ENCODE measurements around the gene MRPL16. TPM values are rescaled to one million over a fixed set of nuclear protein-coding genes. Genes with fewer than 3 reads are reported as not detected.

The MRPL16 gene
- total RNA-seq, 1 donor from 2014 or later: 36.4 TPM

GRCh38 chr11:59842316-59842715 is 31.7 kb upstream of the MRPL16 start:
- H3K27ac Mint-ChIP-seq (ENCODE audit: unreplicated experiment): no peak overlapping the region
- no peaks in the 10 kb centered on the region for H3K4me1 Mint-ChIP-seq (ENCODE audit: low read depth, unreplicated experiment)
- TF ChIP-seq CTCF (IDR thresholded peaks at IDR 0.05; ENCODE audit: partially characterized antibody, unreplicated experiment): no peak
- H3K9me3 Mint-ChIP-seq (ENCODE audit: unreplicated experiment): no peaks in the 10 kb centered on the region
- no peaks in the 10 kb centered on the region for H3K27me3 Mint-ChIP-seq (ENCODE audit: unreplicated experiment)
- DNase-seq: no peak
- no peaks in the 10 kb centered on the region for H3K36me3 Mint-ChIP-seq (ENCODE audit: unreplicated experiment)
- H3K4me3 Mint-ChIP-seq (ENCODE audit: unreplicated experiment): no peak overlapping the region

- H3K4me3 Mint-ChIP-seq (ENCODE audit: unreplicated experiment): no peak overlapping the region
- no peaks in the 10 kb centered on the region for H3K36me3 Mint-ChIP-seq (ENCODE audit: unreplicated experiment)
- no peaks in the 10 kb centered on the region for H3K4me1 Mint-ChIP-seq (ENCODE audit: low read depth, unreplicated experiment)
- H3K9me3 Mint-ChIP-seq (ENCODE audit: unreplicated experiment): no peaks in the 10 kb centered on the region
- TF ChIP-seq CTCF (IDR thresholded peaks at IDR 0.05; ENCODE audit: partially characterized antibody, unreplicated experiment): no peak
- H3K27me3 Mint-ChIP-seq (ENCODE audit: unreplicated experiment): no peaks in the 10 kb centered on the region
- DNase-seq: no peak
- no peak overlapping the region for H3K27ac Mint-ChIP-seq (ENCODE audit: unreplicated experiment)
Measured at GRCh38 chr11:59841514-59841913, 30.9 kb upstream of the MRPL16 start.

GRCh38 chr11:59839615-59840014 is 29.0 kb upstream of the MRPL16 start:
- Mint-ChIP-seq H3K9me3 (ENCODE audit: unreplicated experiment) (peaks cover 1% of the 10 kb centered on the region), H3K4me3 (ENCODE audit: unreplicated experiment) (no peak overlapping the region), H3K4me1 (ENCODE audit: low read depth, unreplicated experiment) (no peaks in the 10 kb centered on the region), H3K36me3 (ENCODE audit: unreplicated experiment) (no peaks in the 10 kb centered on the region), H3K27ac (ENCODE audit: unreplicated experiment) (no peak overlapping the region), H3K27me3 (ENCODE audit: unreplicated experiment) (no peaks in the 10 kb centered on the region)
- TF ChIP-seq CTCF (IDR thresholded peaks at IDR 0.05; ENCODE audit: partially characterized antibody, unreplicated experiment): no peak
- no peak for DNase-seq

- no peak for TF ChIP-seq CTCF (IDR thresholded peaks at IDR 0.05; ENCODE audit: partially characterized antibody, unreplicated experiment)
- H3K27ac Mint-ChIP-seq (ENCODE audit: unreplicated experiment): no peak overlapping the region
- no peak overlapping the region for H3K4me3 Mint-ChIP-seq (ENCODE audit: unreplicated experiment)
- H3K27me3 Mint-ChIP-seq (ENCODE audit: unreplicated experiment): no peaks in the 10 kb centered on the region
- no peaks in the 10 kb centered on the region for H3K36me3 Mint-ChIP-seq (ENCODE audit: unreplicated experiment)
- H3K4me1 Mint-ChIP-seq (ENCODE audit: low read depth, unreplicated experiment): no peaks in the 10 kb centered on the region
- DNase-seq: no peak
- peaks cover 1% of the 10 kb centered on the region for H3K9me3 Mint-ChIP-seq (ENCODE audit: unreplicated experiment)
Measured at GRCh38 chr11:59833602-59834001, 23.0 kb upstream of the MRPL16 start.

- DNase-seq: no peak
- H3K9me3 Mint-ChIP-seq (ENCODE audit: unreplicated experiment): no peaks in the 10 kb centered on the region
- H3K4me1 Mint-ChIP-seq (ENCODE audit: low read depth, unreplicated experiment): no peaks in the 10 kb centered on the region
- no peaks in the 10 kb centered on the region for H3K27me3 Mint-ChIP-seq (ENCODE audit: unreplicated experiment)
- no peak for TF ChIP-seq CTCF (IDR thresholded peaks at IDR 0.05; ENCODE audit: partially characterized antibody, unreplicated experiment)
- no peaks in the 10 kb centered on the region for H3K36me3 Mint-ChIP-seq (ENCODE audit: unreplicated experiment)
- no peak overlapping the region for H3K27ac Mint-ChIP-seq (ENCODE audit: unreplicated experiment)
- no peak overlapping the region for H3K4me3 Mint-ChIP-seq (ENCODE audit: unreplicated experiment)
Measured at GRCh38 chr11:59829358-59829757, 18.8 kb upstream of the MRPL16 start.
